ENCODE data around the gene CSRNP2. TPM values are rescaled to one million over a fixed set of nuclear protein-coding genes. Genes with fewer than 3 reads are reported as not detected.

Gene CSRNP2
- total RNA-seq, 1 donor from 2014 or later, result 48.3 TPM

- H3K27me3 Mint-ChIP-seq (ENCODE audit: low read depth), result no peaks in the 10 kb centered on the region
- no peak for TF ChIP-seq CTCF (IDR thresholded peaks at IDR 0.05)
- no peak for DNase-seq (ENCODE audit: low spot score)
- no peak overlapping the region for H3K27ac Mint-ChIP-seq (ENCODE audit: unreplicated experiment)
- peaks cover 14% of the 10 kb centered on the region for H3K4me1 Mint-ChIP-seq (ENCODE audit: low read depth)
- H3K36me3 Mint-ChIP-seq (ENCODE audit: low read depth), result peaks cover 43% of the 10 kb centered on the region
- no peaks in the 10 kb centered on the region for H3K9me3 Mint-ChIP-seq (ENCODE audit: low read depth)
- no peak overlapping the region for H3K4me3 Mint-ChIP-seq (ENCODE audit: unreplicated experiment)
These were observed 15.6 kb downstream of the CSRNP2 start for GRCh38 chr12:51067771-51068170.

GRCh38 chr12:51067229-51067628, 16.2 kb downstream of the CSRNP2 start:
- Mint-ChIP-seq H3K27me3 (ENCODE audit: low read depth) (no peaks in the 10 kb centered on the region), H3K9me3 (ENCODE audit: low read depth) (no peaks in the 10 kb centered on the region), H3K27ac (ENCODE audit: unreplicated experiment) (no peak overlapping the region), H3K36me3 (ENCODE audit: low read depth) (peaks cover 43% of the 10 kb centered on the region), H3K4me1 (ENCODE audit: low read depth) (peaks cover 17% of the 10 kb centered on the region), H3K4me3 (ENCODE audit: unreplicated experiment) (no peak overlapping the region)
- DNase-seq (ENCODE audit: low spot score), result no peak
- TF ChIP-seq CTCF (IDR thresholded peaks at IDR 0.05), result no peak

GRCh38 chr12:51065530-51065929, 17.9 kb downstream of the CSRNP2 start:
- peaks cover 11% of the 10 kb centered on the region for H3K4me1 Mint-ChIP-seq (ENCODE audit: low read depth)
- no peak overlapping the region for H3K27ac Mint-ChIP-seq (ENCODE audit: unreplicated experiment)
- no peak overlapping the region for H3K4me3 Mint-ChIP-seq (ENCODE audit: unreplicated experiment)
- no peaks in the 10 kb centered on the region for H3K27me3 Mint-ChIP-seq (ENCODE audit: low read depth)
- DNase-seq (ENCODE audit: low spot score), result no peak
- H3K36me3 Mint-ChIP-seq (ENCODE audit: low read depth), result peaks cover 37% of the 10 kb centered on the region
- no peaks in the 10 kb centered on the region for H3K9me3 Mint-ChIP-seq (ENCODE audit: low read depth)
- no peak for TF ChIP-seq CTCF (IDR thresholded peaks at IDR 0.05)

- Mint-ChIP-seq H3K9me3 (ENCODE audit: low read depth) (no peaks in the 10 kb centered on the region), H3K27me3 (ENCODE audit: low read depth) (no peaks in the 10 kb centered on the region), H3K36me3 (ENCODE audit: low read depth) (peaks cover 32% of the 10 kb centered on the region), H3K27ac (ENCODE audit: unreplicated experiment) (peak overlapping the region; percentile 60), H3K4me1 (ENCODE audit: low read depth) (peaks cover 9% of the 10 kb centered on the region), H3K4me3 (ENCODE audit: unreplicated experiment) (no peak overlapping the region)
- TF ChIP-seq CTCF (IDR thresholded peaks at IDR 0.05), result no peak
- DNase-seq (ENCODE audit: low spot score), result no peak
These were observed 20.6 kb downstream of the CSRNP2 start for GRCh38 chr12:51062631-51063397.

- Mint-ChIP-seq H3K4me3 (ENCODE audit: unreplicated experiment) (no peak overlapping the region), H3K27me3 (ENCODE audit: low read depth) (no peaks in the 10 kb centered on the region), H3K36me3 (ENCODE audit: low read depth) (peaks cover 19% of the 10 kb centered on the region), H3K4me1 (ENCODE audit: low read depth) (peaks cover 9% of the 10 kb centered on the region), H3K9me3 (ENCODE audit: low read depth) (no peaks in the 10 kb centered on the region), H3K27ac (ENCODE audit: unreplicated experiment) (peak overlapping the region; percentile 17)
- no peak for TF ChIP-seq CTCF (IDR thresholded peaks at IDR 0.05)
- DNase-seq (ENCODE audit: low spot score), result no peak
These were observed 24.3 kb downstream of the CSRNP2 start for GRCh38 chr12:51059086-51059485.

Data from chondrocyte (in vitro differentiated cells).